Measurements from ENCODE around the gene AHRR. TPM values are rescaled to one million over a fixed set of nuclear protein-coding genes. Genes with fewer than 3 reads are reported as not detected.

AHRR gene
- 4.6 and 10.7 TPM in 2 replicates for total RNA-seq

GRCh38 chr5:321230-321725 is at the start of gene AHRR:
Gene AHRR, plus strand, starts transcription at chr5:321714. Its CDS starts 22,189 bp downstream, at chr5:343903.

GRCh38 chr5:442335-443238 is 121.1 kb downstream of the AHRR start, which contains the start of gene EXOC3:
Gene EXOC3, plus strand, starts transcription at chr5:443176. Its CDS starts 3,030 bp downstream, at chr5:446206.

Other genes with a start within 250 kb of the AHRR start
- 0.28 and 0.30 TPM in 2 replicates for gene PLEKHG4B, start 229.5 kb upstream of the AHRR start, total RNA-seq
- not detected in 2 replicates for gene LRRC14B, start 130.2 kb upstream of the AHRR start, total RNA-seq
- 5.3 and 5.7 TPM in 2 replicates for gene CCDC127, start 103.6 kb upstream of the AHRR start, total RNA-seq
- 81.1 and 102 TPM in 2 replicates for gene SDHA, start 103.4 kb upstream of the AHRR start, total RNA-seq
- 102 and 136 TPM in 2 replicates for gene PDCD6, start 50.1 kb upstream of the AHRR start, total RNA-seq
- gene EXOC3, start 121.5 kb downstream of the AHRR start, total RNA-seq: 39.8 and 41.3 TPM in 2 replicates
- gene SLC9A3, start 202.7 kb downstream of the AHRR start, total RNA-seq: 0.30 and 0.65 TPM in 2 replicates